TTC549 (cell line): ENCODE results near the gene SBF2.
A peak's percentile ranks its signal among the peaks of the same experiment; 100 is the strongest.

Experiments
- FAIRE-seq: peaks from 2 replicates; lab custom pipeline; 2012; peaks lifted over from hg19 to GRCh38; lab: Jason Lieb, UNC

Gene SBF2

GRCh38 chr11:9847636-9848035 is 446.4 kb downstream of the SBF2 start:
- no peak for FAIRE-seq

GRCh38 chr11:9842923-9843322 is 451.1 kb downstream of the SBF2 start:
- FAIRE-seq: no peak

GRCh38 chr11:9840460-9841004 is 453.5 kb downstream of the SBF2 start:
- peak; percentile 42 for FAIRE-seq

GRCh38 chr11:9839550-9839949 is 454.5 kb downstream of the SBF2 start:
- FAIRE-seq: no peak

GRCh38 chr11:9838961-9839360 is 455.1 kb downstream of the SBF2 start:
- no peak for FAIRE-seq

GRCh38 chr11:9838229-9838628 is 455.8 kb downstream of the SBF2 start:
- FAIRE-seq: no peak

- FAIRE-seq: no peak
These were observed 459.7 kb downstream of the SBF2 start for GRCh38 chr11:9834291-9834690.

- FAIRE-seq: no peak
These were observed 462.9 kb downstream of the SBF2 start for GRCh38 chr11:9831122-9831521.

- FAIRE-seq: no peak
These were observed 466.3 kb downstream of the SBF2 start for GRCh38 chr11:9827708-9828107.

GRCh38 chr11:9826390-9826789 is 467.6 kb downstream of the SBF2 start:
- no peak for FAIRE-seq

- FAIRE-seq: no peak
These were observed 468.1 kb downstream of the SBF2 start for GRCh38 chr11:9825895-9826294.

- FAIRE-seq: no peak
These were observed 468.7 kb downstream of the SBF2 start for GRCh38 chr11:9825315-9825714.

- no peak for FAIRE-seq
These were observed 470.1 kb downstream of the SBF2 start for GRCh38 chr11:9823887-9824385.

- no peak for FAIRE-seq
These were observed 470.6 kb downstream of the SBF2 start for GRCh38 chr11:9823439-9823838.

- FAIRE-seq: peak; percentile 87
These were observed 472.8 kb downstream of the SBF2 start for GRCh38 chr11:9821008-9821752.

GRCh38 chr11:9820260-9820659 is 473.8 kb downstream of the SBF2 start:
- FAIRE-seq: no peak

- FAIRE-seq: no peak
These were observed 476.8 kb downstream of the SBF2 start for GRCh38 chr11:9817191-9817590.

GRCh38 chr11:9815486-9816136 is 478.4 kb downstream of the SBF2 start:
- no peak for FAIRE-seq

GRCh38 chr11:9814108-9814507 is 479.9 kb downstream of the SBF2 start:
- peak; percentile 17 for FAIRE-seq

GRCh38 chr11:9808943-9809342 is 485.1 kb downstream of the SBF2 start:
- FAIRE-seq: peak; percentile 15

GRCh38 chr11:9806946-9807687 is 486.9 kb downstream of the SBF2 start:
- FAIRE-seq: no peak

GRCh38 chr11:9804419-9804902 is 489.6 kb downstream of the SBF2 start:
- FAIRE-seq: no peak
